NCI-H446 treated with DMSO at 0.1 percent for 48 hours (cell line): Measurements from ENCODE around the gene PPP2R3B.

Experiments used
- DNase-seq: peaks from one replicate; lab custom pipeline; 2025; lab: John Stamatoyannopoulos, UW

The PPP2R3B gene

GRCh38 chrX:370244-370962 lies 16.3 kb downstream of the PPP2R3B start:
- DNase-seq = no peak

GRCh38 chrX:369563-370101 lies 17.1 kb downstream of the PPP2R3B start:
- DNase-seq = no peak

- DNase-seq = no peak
Measured at GRCh38 chrX:368811-369562, 17.7 kb downstream of the PPP2R3B start.

GRCh38 chrX:367866-368265 lies 18.8 kb downstream of the PPP2R3B start:
- no peak for DNase-seq

DNA sequence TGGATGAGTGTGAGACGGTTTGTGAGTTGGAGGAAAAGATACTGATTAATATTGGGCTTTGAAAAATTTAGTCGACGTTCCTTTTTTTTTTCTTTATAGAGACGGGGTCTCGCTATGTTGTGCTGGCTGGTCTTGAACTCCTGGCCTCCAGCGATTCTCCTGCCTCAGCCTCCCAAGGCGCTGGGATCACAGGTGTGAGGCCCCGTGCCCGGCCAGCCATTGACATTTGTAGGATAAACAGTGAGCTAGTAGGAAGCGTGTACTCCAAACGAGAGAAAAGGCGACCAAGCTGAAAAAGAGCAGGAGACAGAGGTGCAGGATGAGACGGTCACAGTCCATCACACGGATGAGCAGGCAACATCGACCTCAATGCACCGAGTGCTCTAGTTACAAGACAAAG lies 19.4 kb downstream of the PPP2R3B start:
- DNase-seq = no peak

DNA sequence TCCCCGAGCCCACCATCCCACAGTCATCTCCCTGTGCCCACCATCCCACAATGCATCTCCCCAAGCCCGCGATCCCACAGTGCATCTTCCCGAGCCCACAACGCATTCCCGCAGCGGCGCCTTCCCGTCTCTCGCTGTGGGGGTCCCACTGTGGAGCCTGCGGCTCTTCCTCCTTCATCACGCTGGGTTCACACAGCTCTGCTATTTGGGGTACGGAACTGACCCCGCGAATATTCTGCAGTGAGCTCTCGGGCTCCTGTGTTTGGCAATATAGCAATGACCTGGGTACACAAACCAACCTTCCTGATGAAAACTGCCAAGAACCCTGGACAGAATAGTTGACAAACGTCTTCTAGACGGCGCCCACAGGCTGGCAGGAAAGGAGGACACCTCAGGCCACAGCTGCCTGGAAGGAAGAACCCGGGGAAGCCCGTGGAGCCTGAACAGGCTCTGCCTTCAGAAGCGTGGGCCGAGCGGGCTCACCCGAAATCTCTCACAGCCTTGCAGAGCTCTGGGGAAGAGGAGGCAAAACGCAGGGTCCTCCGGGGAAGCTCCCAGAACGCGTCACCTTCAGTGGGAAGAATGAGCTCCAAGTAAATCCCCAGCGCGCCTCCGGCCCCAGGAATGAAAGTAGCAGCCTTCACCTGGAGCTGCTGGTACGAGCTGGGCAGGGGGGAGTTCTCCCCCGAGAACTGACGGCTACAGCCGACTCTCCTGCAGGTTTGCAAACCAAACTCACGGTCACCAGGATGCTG lies 22.9 kb downstream of the PPP2R3B start:
- no peak for DNase-seq

- DNase-seq = no peak
Measured at GRCh38 chrX:362937-363620, 23.6 kb downstream of the PPP2R3B start.

- no peak for DNase-seq
Measured at GRCh38 chrX:362351-362750, 24.4 kb downstream of the PPP2R3B start.

- no peak for DNase-seq
Measured at GRCh38 chrX:361231-362145, 25.2 kb downstream of the PPP2R3B start.

DNA sequence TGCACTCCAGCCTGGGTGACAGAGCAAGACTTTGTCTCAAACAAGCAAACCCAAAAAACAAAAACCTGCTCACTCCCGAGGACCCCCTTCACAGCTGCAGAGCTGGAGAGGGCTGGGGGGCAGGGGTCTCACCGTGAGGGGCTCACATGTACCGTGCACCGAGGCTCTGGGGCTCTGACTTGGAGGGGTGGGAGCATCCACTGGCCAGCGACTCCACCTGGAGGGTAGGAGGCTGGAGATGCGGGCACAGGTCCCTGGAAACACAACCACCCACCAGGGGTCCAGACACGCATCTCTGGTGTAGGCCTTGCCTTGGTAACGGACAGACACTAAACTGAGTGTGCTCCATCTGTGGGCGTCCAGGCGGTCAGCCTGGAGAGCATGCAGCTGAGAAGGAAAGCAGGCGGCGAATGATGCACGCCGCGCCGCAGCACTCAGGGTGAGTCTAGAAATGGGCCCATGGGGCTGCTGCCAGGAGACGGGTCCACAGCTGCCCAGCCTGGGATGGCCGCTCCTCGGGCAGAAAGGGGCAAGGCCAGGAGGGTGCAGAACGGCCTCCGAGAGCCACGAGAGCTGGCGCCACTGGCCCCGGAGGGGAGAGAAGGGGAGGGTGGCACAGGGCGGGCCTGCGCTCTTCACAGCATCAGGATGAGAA lies 26.1 kb downstream of the PPP2R3B start:
- no peak for DNase-seq

DNA sequence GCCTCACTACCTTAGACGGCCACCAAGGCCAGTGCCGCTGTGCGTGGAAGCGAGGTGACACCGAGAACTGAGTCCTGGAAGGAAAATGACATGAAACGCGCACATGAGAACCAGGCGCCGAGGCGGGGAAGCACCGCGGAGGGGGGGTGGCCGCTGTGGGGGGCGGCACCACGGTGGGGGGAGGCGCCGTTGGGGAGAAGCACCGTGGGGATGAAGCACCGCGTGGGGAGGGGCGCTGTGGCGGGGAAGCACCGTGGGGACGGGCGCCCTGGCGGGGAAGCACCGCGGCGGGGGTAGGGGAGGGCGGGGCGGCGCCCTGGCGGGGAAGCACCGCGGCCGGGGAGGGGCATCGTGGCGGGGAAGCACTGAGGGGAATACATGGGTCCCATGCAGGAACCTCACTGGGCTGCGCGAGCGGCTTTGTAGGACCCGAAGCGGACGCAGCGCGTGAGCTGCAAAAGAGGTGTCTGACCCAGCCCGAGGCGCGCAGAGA lies 28.0 kb downstream of the PPP2R3B start:
- DNase-seq = no peak

- no peak for DNase-seq
Measured at GRCh38 chrX:357693-358471, 28.8 kb downstream of the PPP2R3B start.

- DNase-seq = no peak
Measured at GRCh38 chrX:357035-357692, 29.5 kb downstream of the PPP2R3B start.

DNA sequence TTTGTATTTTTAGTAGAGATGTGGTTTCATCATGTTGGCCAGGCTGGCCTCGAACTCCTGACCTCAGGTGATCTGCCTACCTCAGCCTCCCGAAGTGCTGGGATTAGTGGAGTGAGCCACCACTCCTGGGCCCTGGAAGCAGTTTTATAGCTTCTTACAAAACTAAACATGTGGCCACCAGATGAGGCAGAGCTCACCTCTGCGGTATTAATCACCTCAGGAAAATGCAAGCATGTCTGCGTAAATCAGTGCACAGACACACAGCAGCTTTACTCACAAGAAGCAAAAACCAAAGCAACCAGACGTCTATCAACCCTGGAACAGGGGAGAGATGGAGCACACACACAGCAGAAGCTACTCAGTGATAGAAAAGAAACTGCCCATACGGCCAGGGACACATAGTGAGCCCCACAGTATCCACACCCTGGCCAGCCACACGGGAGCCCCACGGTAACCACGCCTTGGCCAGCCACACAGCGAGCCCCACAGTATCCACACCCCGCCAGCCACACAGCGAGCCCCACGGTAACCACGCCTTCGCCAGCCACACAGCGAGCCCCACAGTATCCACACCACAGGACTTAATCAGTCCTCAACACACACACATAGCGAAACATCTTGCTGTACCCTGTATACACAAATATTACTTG lies 30.2 kb downstream of the PPP2R3B start:
- DNase-seq = no peak

DNA sequence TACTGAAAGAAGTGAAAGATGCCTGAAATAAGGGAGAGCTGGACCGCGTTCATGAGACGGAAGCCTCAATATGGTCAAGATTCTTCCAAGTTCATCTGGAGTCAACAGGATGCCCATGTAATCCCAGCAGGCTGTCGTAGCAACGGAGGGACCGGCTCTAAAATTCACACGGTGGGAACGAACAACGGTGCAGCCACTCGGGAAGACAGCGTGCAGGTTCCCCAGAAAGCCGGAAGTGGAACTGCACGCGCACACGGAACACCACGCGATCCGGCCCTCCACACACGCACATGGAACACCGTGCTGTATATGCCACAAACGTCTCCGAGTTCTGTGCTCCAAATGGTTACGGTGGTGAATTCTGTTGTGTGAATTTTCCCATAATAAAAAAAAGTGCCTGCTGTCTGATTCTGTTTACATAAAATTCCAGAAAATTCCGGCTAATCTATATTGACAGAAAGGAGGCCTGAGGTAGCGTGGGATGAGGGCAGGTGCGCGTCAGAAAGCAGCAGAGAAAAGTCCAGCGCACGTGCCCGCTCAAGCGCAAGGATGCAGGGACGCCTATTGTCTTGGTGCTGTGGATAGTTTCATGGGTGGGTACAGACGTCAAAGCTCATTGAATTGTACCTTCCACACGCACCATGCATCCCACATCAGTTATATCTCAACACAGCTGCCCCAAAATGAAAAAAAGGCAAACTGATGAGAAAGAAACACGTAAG lies 31.2 kb downstream of the PPP2R3B start:
- DNase-seq = no peak

- DNase-seq = no peak
Measured at GRCh38 chrX:353566-354535, 32.9 kb downstream of the PPP2R3B start.
